Sigmoid colon (tissue), 4 donors: Measurements from ENCODE around the gene HIVEP3.

Experiments used
- POLR2A ChIP-seq, 2 donors: fragments of 450-650 bp; IDR thresholded peaks; one replicate each; pipeline ENCODE4 v1.6.1; 2016; ENCODE audit warnings: antibody characterized with exemption in 2 of 2, mild to moderate bottlenecking in 2 of 2, moderate library complexity in 2 of 2
- POLR2AphosphoS5 ChIP-seq, 4 donors: sonication (generic); formaldehyde crosslinking; IDR thresholded peaks; one replicate each; pipeline ENCODE4 v1.6.1; 2017; ENCODE audit warnings: antibody characterized with exemption in 4 of 4
- TF ChIP-seq, protein P1 (sequence below), 4 experiments: fragments of 450-650 bp in 3 of 4; fragments of 200-600 bp in 1 of 4; IDR thresholded peaks; one replicate each; pipeline ENCODE4 v1.5.1; 2016 to 2019; ENCODE audit warnings: antibody characterized with exemption in 4 of 4, mild to moderate bottlenecking in 3 of 4, moderate library complexity in 2 of 4

DNA sequence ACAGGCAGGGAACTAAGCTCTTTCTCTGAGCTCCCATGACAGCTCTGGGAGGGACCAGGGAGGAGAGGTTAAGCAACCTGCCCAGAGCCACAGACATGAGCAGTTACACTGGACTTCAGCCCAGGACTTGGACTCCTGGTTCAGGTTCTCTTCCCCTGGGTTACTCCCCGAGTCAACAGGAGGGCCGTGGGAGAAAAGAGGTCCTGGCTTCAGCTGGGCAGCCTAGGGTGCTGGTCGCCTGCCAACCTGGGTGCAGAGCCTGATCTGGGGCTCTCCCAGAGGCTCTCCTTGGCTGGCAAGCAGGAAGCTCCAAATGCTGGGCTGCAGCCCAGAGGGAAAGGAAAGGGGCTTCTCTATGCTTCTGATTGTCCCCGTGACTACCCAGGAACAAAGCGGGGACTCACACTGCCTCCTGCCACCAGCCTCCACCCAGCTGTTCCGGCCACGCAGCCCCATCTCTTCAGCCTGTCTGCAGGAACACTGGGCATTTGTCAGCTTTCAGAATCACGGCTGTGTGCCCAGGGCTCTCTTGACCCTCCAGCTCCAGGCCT, 141.8 kb downstream of the HIVEP3 start:
- TF ChIP-seq POLR2A (IDR thresholded peaks at IDR 0.05) (no peak), POLR2AphosphoS5 (IDR thresholded peaks at IDR 0.05) (no peak)
- TF ChIP-seq, protein P1, sequence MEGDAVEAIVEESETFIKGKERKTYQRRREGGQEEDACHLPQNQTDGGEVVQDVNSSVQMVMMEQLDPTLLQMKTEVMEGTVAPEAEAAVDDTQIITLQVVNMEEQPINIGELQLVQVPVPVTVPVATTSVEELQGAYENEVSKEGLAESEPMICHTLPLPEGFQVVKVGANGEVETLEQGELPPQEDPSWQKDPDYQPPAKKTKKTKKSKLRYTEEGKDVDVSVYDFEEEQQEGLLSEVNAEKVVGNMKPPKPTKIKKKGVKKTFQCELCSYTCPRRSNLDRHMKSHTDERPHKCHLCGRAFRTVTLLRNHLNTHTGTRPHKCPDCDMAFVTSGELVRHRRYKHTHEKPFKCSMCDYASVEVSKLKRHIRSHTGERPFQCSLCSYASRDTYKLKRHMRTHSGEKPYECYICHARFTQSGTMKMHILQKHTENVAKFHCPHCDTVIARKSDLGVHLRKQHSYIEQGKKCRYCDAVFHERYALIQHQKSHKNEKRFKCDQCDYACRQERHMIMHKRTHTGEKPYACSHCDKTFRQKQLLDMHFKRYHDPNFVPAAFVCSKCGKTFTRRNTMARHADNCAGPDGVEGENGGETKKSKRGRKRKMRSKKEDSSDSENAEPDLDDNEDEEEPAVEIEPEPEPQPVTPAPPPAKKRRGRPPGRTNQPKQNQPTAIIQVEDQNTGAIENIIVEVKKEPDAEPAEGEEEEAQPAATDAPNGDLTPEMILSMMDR (IDR thresholded peaks at IDR 0.05) = no peak
